GM21528 (cell line): Measurements from ENCODE around the gene ERCC6L2.
A peak's percentile ranks its signal among the peaks of the same experiment; 100 is the strongest.

ENCODE experiments used
- ATAC-seq: cut with Tn5 transposase; IDR thresholded peaks from one replicate; pipeline ENCODE4 v1.9.1; 2021; ENCODE audit warnings: mild to moderate bottlenecking, moderate library complexity; ENCODE audit not compliant: unreplicated experiment, low FRiP score

Gene ERCC6L2

DNA sequence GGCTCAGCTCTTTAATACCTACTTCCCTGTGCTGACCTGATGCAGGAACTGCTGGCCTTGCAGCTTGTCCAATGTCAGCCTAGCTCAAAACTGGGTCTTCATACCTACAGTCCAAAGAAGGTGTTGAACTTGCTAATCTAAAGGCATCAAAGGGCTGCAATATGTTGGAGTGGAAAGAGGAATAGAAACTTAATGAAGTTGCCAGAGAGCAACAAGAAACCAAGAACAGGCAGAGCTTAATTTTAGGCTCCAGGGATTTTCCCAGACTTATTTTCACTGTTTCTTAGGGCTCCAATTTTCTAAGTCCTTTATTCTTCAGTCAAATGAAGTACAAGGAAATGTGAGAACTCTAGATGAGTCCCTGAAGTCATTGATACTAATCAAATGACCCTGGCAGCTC, 17.6 kb upstream of the ERCC6L2 start:
- peak; percentile 53 for ATAC-seq

DNA sequence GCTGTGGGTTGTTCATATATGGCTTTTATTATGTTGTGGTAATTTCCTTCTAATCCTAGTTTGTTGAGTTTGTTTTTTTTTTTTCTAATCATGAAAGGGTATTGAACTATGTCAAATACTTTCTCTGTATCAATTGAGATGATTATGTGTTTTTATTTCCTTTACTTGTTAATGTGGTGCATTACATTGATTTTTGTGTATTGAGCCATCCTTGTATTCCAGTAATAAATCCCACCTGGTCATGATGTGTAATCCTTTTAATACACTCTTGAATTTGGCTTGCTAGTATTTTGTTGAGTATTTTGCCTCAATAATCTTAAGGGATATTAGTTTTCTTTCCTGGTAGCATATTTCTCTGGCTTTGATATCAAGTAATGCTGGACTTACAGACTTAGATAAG, 13.1 kb upstream of the ERCC6L2 start:
- no peak for ATAC-seq

DNA sequence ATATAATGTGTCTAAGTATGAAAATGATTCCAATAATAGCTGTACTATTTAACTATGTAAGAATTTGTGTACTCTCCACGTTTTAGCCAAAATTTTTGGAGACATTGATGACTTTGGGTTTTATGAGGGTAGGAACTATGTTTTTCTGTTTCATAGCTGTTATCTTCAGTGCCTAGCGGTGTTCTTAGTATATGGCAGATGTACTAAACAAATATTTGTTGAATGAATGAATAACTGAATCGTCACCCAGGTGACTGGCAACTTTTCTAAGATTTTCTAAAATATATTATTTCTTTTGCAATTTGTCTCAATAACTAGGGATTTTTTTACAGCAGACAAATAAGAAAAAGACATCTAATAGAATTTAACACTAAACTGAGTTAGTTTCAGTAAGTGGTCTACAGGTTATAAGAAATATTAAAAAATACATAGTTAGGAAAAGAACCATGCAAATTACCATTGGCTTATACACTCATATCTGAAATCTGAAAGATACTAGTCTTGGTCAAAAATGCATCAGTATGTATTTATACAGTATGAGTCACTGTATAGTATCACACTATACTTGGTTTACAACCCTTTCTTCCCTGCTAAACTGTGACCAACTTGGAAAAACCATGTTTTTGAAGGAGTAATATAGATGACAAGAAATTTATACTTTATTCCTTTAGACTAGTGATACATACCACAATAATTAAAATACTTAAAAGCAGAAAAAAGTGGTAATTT, 10.5 kb upstream of the ERCC6L2 start:
- ATAC-seq = no peak

DNA sequence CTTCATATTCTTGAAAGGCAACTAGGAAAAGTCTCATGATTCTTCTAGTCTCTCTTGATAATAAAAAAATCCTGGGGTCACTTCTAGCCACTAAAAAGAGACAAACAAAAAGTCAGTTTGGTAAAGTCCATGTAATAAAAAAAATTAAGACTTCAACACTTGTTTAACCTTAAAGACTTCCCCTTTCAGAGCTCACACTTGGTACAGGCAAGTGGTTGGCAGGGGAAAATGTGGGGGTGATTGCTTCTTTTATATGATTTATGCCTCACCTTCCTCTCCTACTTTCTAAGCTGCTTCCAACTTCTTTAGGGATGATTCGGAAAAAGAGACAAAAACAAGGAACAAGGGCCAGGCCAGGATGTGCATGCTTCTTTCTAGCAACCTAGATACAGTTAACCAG, 5.1 kb upstream of the ERCC6L2 start:
- ATAC-seq = no peak

DNA sequence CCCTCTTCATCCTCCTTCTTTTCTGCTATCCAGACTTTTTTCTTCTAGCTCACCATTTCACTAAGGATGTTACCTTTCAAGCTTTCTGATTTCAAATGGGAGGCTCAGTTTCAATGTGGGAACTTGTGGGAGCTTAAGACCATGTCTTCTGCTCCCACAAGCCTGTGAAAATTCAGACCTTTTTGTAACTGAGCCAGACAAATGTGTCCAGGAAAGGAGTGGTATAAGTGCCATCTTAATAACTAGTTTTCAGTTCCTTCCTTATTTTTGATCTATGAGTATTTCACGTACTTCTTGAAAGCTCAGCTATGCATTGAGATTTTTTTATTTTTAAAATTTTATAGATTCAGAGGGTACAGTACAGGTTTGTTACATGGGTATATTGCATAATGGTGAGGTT, 4.6 kb upstream of the ERCC6L2 start:
- ATAC-seq = no peak

DNA sequence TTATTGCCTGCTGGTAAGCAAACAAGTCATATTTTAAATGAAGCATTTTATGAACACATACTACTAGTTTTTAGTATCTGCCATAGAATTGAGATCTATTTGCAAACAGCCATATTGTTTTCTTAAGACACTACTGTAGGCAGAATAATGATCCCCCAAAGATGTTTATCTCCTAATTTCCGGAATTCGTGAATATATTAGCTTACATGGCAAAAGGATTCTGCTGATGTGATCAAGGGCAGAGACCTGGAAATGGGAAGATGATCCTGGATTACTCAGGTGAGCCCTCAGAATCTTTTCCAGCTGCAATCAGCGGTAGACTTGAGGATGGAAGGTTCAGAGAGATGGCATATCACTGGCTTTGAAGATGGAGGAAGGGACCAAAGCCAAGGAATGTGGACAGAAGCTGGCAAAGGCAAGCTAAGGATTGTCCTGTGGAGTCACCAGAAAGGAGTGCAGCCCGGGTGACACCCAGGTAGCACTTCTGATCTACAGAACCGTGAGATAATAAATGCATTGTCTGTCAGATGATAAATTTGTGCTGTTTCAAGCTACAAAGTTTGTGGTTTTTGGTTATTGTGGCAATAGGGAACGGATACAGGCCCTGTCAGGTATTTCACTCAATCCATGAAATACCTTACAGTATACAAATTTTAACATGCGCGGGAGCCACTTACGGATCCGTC, 1.0 kb upstream of the ERCC6L2 start:
- no peak for ATAC-seq

DNA sequence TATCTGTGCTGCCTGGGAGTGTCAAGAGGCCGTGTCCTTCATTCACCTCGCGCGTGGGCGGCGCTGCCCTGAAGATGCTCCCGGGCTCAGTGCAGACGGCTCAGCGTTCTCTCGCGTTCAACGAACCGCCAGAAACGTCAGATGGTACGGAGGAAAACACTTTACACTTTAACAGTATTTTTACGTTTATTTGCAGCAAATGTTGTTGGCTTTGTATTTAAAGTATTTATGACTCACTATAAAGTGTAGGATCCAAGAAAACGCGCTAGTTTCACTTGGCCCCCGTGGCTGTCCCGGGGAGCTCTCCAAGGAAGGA, 544 bp upstream of the ERCC6L2 start:
- peak; percentile 35 for ATAC-seq

DNA sequence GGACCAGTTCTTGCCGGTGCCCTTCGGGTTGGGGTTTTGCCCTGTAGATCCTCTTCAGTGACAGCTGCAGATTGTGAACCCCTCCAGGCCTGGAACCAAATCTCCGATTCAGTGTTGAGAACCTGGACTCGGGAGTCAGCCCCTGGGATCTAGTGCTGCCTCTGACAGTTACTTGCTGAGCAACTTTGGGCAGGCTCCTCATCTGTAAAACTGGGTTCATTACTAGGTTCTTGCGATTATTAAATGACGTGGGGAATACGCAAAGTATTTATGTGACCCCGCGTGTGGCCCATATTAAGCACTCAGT, 600 bp downstream of the ERCC6L2 start:
- ATAC-seq = no peak

DNA sequence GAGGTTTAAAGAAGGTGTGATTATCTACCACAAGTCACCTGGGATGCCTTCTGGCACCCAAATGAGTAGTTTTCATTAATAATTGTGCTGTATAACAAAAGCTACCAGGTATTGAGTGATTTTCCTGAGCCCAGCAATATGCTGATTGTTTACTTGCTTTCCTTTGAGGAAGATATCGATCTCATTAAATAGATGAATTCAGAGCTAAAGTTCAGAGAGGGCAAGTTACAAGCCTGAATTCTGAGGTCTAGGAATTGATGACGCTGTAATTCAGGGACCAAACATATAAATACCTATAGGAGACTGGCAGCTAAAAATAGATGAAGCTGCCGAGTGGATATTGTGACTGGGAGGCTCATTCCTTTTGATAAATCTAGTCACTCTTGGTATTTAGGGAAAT, 1.1 kb downstream of the ERCC6L2 start:
- ATAC-seq = no peak

DNA sequence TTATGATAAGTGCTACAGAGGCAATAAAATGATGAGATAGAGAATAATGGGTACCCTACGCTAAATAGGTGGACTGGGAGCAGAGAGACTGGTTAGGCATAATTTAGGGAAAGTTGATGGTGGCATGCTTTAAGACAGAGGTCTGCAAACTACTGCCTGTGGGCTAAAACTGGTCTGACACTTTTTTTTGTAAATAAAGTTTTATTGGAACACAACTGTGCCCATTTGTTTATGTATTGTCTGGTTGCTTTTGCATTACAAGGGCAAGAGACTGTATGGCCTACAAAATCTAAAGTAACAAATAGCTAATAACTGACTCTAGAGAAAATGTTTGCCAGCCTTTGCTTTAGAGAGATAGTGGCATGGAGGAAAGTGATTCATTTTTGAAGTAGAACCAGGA, 2.5 kb downstream of the ERCC6L2 start:
- ATAC-seq = no peak

DNA sequence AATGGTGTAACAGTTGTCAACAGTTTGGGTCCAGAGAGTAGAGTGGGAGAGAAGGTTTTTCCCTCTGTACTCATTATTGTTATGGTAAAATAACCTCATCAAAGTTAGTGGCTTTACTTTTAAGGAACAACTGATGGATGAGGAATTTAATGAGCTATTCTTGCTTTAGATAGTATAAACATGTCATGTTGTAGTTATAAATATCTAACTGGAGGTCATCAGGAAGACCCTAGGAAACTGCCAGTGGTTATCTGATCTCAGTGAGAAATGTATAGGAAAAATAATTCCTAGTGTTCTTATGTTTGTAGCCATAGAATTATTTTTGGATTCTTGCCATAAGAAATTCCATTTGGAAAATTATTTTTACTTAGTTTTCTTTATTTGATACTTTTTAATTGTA, 4.1 kb downstream of the ERCC6L2 start:
- no peak for ATAC-seq

DNA sequence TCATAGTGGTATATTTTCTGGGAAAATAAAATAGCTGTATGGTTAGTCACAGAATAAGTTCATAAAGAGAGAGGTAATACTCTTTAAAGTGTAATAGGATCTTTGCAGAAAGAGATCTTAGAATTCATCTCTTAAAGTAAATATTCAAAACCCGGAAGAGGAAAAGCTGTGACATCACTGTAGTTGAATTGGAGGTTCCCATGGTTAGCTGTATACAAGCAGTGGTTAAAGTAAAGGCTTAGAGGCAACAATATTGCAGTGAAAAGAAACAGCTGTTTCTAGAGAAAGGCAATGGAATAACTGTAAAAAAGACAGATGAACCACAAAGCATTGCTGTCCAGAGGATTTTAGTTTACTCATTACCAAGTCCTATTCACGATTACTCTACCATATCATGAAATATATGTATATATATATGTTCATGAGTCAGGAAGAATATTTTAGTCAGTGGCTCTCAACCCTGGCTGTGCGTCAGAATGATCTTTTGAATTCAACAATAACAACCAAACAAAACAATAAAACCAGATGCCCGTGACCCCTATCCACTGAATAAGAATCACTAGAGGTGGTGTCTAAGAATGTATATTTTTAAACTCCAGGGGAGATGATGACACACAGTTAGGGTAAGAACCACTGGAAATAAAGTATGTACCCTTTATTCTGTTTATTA, 4.7 kb downstream of the ERCC6L2 start:
- ATAC-seq = no peak

DNA sequence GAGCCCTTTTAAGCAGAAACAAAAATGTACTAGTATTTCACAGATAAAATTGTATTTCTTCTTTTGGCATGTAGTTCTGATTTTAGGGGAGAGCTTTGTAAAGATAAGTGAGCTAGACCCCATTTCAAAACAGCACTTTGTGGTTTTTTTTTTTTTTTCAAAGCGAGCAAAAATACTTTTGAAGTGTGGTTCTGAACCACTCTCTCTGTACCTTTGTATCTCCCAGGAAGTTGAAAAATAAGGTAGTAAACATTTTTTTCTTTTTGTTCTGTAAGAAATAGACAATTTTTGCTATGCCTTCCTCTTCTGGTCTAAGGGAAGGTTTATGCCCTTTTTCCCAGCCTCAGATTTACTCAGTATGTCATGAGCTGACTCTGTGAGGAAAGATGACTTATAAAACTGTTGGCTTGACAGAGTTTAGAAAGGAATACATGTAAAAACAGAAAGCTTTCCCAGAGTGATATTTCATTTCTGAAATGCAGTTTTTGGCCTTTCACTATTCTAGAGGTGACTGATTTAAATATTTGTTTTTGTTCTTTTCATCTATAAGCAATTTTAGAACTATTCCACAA, 12.5 kb downstream of the ERCC6L2 start:
- no peak for ATAC-seq

DNA sequence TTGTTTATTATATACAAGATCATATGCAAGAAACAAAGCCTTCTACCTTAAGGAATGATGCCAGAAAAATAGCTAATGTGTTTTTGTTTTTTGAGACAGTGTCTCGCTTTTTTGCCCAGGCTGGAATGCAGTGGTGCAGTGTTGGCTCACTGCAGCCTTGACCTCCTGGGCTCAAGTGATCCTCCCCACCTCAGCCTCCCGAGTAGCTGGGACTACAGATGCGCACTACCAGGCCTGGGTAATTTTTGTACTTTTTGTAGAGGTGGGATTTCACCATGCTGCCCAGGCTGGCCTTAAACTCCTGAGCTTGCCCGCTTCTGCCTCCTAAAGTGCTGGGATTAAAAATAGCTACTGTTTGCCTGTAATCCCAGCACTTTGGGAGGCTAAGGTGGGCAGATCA, 15.1 kb downstream of the ERCC6L2 start:
- ATAC-seq = no peak

DNA sequence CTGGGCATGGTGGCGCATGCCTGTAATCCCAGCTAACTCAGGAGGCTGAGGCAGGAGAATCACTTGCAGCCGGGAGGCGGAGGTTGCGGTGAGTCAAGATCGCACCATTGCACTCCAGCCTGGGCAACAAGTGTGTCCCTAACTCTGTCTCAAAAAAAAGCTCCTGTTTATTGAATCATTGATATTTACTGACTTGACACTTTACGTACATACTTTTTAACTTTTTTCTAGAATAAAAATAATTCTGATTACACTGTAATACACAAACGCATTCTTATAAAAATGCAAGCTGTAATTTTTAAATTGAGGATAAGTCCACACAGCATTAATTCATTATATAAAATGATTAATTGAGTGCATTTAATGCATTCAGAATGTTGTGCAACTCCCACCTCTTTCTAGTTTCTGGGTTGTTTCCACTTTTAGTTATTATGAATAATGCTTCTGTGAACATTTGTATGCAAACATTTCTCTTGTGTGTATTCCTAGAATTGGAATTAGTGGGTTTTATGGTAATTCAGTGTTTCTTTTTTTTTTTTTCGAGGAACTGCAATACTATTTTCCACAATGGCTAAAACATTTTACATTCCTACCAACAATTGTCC, 15.7 kb downstream of the ERCC6L2 start:
- ATAC-seq = no peak

DNA sequence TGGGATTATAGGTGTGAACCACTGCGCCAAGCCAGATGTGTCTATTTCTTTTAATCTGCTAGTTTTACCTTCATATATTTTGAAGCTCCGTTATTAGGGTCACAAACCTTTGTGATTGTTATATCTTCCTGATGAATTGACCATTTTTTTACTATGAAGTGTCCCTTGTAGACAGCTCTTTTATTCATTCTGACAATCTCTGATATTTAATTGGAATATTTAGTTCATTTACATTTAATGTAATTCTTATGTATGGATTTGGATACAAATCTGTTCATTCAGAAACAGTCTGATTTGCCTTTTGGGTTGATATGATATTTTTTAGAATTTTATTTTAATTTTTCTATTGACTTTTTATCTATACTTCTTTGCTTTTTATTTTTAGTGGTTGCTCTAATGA, 17.2 kb downstream of the ERCC6L2 start:
- ATAC-seq = no peak

DNA sequence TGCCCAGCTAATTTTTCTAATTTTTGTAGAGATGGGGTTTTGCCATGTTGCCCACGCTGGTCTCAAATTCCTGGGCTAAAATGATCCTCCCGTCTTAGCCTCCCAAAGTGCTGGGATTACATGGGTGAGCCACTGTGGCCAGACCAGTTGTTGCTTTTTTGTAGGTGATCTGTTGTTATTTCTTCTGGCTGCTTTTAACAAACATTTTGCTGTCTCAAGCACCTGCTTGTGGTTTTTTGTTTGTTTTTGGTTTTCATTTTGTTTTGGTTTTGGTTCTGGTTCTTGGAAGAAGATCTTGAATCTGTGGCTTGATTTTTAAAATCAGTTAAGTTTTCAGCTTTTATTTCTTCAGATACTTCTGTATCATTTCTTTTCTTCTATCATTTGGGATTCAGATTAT, 21.1 kb downstream of the ERCC6L2 start:
- ATAC-seq = no peak

DNA sequence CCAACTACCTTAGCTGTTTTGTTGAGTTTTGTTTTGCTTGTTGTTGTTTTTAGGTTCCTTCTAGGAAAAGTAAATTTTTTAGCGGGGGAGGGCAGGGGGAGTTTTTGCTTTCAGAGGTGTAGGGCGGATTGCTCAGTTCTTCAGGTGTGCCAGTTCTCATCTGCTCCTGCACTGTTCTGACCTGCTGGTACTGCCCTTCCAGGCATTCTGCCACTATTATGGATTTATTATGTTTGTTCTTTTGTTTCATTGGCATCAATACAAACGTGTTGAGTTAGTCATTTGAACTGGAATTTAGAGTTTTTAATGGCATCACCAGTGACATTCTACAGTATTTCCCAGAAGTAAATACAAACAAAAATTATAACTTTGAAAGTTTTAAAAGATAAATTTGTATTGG, 26.0 kb downstream of the ERCC6L2 start:
- no peak for ATAC-seq

DNA sequence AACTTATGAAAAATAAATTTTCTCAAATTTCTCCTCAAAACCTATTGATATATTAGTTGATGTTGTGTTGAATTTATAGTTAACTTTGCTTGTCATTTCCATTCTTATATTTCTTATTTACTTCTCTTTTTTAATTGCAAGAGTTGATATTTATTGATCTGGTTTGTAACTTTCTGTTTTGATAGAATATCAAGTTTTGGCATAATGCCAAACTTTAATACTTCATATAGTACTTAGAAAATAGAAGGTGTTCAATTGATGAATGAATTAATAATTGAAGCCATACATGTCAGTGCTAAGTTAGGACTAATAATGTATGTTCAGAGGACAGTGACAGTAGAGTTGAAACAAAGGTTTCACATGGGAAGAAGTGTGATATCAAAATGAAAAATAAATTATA, 27.9 kb downstream of the ERCC6L2 start:
- no peak for ATAC-seq

DNA sequence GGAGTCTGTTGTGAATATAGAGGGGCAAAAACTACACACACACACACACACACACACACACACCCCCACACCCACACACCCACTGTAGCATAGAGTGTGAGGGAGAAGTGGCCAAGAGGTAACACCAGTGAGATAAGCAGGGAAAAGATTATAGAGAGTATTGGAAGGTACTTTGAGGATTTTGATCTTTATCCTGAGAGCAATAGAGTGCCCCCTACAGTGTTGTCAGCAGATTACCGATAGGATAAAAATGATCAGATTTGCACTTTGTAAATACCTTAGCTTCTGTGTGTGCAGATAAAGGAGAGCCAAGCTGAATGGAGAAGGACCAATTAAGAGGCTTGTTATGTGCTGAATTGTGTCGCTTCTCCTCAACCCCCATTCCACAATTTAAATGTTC, 32.3 kb downstream of the ERCC6L2 start:
- ATAC-seq = no peak

DNA sequence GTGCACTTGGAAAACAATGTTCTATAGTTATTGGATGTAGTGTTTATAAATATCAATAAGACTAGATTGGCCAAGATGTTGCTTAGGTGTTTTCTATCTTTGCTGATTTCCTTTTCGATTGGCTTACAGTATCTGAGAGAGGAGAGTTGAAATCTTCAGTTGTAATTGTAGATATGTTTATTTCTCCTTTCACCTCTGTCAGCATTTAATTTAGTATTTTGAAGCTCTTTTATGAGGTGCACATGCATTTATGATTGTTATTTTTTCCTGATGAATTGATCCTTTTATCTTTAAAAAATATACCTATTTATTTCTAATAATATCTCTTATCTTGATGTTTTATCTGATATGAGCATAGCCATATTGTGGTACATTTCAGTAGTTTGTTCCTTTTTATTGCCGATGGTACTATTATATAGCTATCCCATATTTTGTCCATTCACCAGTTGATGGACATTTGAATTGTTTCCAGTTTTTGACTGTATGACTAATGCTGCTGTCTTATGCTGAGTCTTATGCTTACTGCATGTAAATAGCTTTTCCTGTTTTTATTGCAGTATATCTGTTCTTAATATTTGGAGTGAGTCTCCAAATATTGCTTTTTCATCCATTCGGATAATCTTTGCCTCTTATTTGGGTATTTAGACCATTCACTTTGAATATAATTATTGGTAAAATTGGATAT, 34.7 kb downstream of the ERCC6L2 start:
- no peak for ATAC-seq
